Mucosa of stomach (tissue), 1 donor: ENCODE data around the gene QSOX1.

Source experiments
- H3K27me3 ChIP-seq: one replicate; pipeline ENCODE4 v1.7.0; 2013; ENCODE audit warnings: mild to moderate bottlenecking, low read length; ENCODE audit not compliant: control insufficient read depth, insufficient read depth
- H3K36me3 ChIP-seq: one replicate; pipeline ENCODE4 v1.7.0; 2013; ENCODE audit warnings: low read length; ENCODE audit not compliant: control insufficient read depth, insufficient read depth
- H3K4me1 ChIP-seq: one replicate; pipeline ENCODE4 v1.7.0; 2013; ENCODE audit warnings: mild to moderate bottlenecking, low read length; ENCODE audit not compliant: control insufficient read depth, insufficient read depth
- H3K4me3 ChIP-seq: one replicate; pipeline ENCODE4 v1.7.0; 2013; ENCODE audit warnings: low read length
- H3K9ac ChIP-seq: one replicate; pipeline ENCODE4 v1.7.0; 2013; ENCODE audit warnings: mild to moderate bottlenecking, low read length, moderate library complexity
- H3K9me3 ChIP-seq: one replicate; pipeline ENCODE4 v1.7.0; 2013; ENCODE audit warnings: mild to moderate bottlenecking, low read length, moderate library complexity; ENCODE audit not compliant: control insufficient read depth
- donor health status: Pancreatic carcinoma.

QSOX1 gene

DNA sequence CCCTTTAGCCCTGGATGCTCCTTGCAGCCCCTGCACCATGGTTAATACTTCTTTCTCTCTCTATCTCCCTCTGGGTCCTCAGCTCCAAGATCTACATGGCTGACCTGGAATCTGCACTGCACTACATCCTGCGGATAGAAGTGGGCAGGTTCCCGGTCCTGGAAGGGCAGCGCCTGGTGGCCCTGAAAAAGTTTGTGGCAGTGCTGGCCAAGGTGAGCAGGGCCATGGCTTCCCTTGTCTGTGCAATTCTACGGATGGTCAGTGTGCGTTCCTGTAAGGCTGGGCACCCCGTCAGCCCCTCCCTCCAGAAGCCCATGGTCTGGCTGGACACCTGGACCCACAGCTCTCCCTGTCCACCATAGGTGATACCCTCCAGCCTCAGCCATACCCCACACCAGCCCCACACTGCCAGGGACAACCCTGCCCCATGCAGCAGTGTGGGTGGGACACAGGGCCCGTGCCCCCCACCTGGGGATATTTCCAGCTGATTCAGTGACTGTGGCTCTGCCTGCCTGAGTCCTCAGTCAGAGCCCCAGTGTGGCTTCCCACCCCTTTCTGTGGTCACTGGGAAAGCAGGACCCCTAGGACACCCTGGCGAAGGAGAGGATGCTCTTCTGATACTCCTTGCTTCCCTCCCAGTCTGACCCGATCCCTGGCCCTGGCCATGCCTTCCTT, 31.4 kb downstream of the QSOX1 start:
- Histone ChIP-seq H3K4me3 (no peak overlapping the region), H3K27me3 (no peaks in the 10 kb centered on the region), H3K36me3 (peaks cover 29% of the 10 kb centered on the region), H3K4me1 (no peaks in the 10 kb centered on the region), H3K9me3 (no peaks in the 10 kb centered on the region), H3K9ac (no peak overlapping the region)

GRCh38 chr1:180186831-180187230, 32.2 kb downstream of the QSOX1 start:
- H3K36me3 ChIP-seq = peaks cover 29% of the 10 kb centered on the region
- H3K4me3 ChIP-seq = no peak overlapping the region
- no peaks in the 10 kb centered on the region for H3K27me3 ChIP-seq
- H3K9me3 ChIP-seq = no peaks in the 10 kb centered on the region
- H3K4me1 ChIP-seq = peaks cover 2% of the 10 kb centered on the region
- H3K9ac ChIP-seq = no peak overlapping the region

DNA sequence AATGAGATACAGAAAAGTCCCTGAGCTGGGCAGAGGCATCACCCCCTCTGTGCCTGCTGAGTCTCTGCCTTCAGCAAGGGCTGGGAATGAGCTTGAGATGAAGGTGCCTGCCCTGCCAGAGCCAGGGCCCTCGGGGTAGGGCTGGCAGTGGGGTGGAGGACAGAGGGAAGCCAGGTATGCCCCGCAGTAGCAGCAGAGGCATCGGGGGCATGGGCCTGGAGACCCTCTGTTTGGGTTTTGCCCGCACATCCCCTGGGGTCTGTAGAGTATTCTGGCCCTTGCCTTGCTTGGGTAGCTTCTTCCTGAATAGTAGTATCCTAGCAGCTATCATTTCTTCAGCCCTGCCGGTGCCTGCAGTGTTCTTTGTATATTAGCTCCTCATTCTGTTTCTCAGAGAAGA, 33.0 kb downstream of the QSOX1 start:
- H3K27me3 ChIP-seq = no peaks in the 10 kb centered on the region
- H3K36me3 ChIP-seq = peaks cover 32% of the 10 kb centered on the region

DNA sequence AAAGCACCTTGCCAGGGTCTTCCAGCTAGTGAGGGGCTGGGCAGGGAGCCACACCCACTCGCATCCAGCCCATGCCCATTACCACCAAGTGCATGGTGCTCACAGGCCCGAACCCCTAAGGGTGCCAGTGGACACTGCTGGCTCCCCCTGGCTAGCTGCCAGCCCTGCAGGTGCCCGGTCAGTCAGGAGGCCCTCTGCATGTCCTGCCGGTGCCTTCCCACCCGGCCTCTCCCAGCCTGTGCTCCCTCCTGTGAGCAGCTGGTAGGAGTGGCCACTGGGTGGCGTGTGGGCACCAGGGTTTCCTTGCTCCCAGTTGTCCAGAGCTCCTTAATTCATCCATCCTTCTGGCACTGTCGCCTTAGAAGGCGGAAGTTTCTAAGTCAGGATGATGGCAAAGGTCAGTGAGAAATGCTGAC, 33.4 kb downstream of the QSOX1 start:
- Histone ChIP-seq H3K4me3 (no peak overlapping the region), H3K9ac (no peak overlapping the region), H3K27me3 (no peaks in the 10 kb centered on the region), H3K4me1 (peaks cover 15% of the 10 kb centered on the region), H3K9me3 (no peaks in the 10 kb centered on the region), H3K36me3 (peaks cover 36% of the 10 kb centered on the region)

More for the DNA sequence above, 33.0 kb downstream of the QSOX1 start:
- H3K9ac ChIP-seq = no peak overlapping the region
- no peaks in the 10 kb centered on the region for H3K9me3 ChIP-seq
- H3K4me3 ChIP-seq = no peak overlapping the region
- H3K4me1 ChIP-seq = peaks cover 10% of the 10 kb centered on the region

DNA sequence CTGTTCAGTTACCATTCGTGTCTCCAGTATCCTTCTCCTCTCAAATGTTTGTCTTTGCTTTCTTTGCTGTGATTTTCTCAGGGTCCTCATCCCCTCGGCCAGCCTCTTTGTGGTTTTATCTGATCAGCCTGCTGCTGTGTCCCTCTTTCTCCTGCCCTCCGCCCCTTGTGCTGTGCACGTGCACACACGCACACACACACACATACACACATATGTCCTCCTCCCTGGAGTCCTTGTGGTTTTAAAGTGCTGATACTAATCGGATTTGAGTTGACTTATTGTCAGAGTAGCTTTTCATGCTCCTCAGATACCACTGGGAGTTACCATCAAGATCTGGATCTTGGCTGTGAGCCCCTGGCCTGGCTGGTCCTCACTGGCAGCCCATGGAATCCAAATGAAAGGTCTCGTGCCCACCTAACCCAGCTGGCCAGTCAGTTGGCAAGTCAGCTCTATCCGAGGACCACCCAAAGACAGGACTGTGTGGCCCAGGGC, 34.1 kb downstream of the QSOX1 start:
- Histone ChIP-seq H3K9ac (no peak overlapping the region), H3K27me3 (no peaks in the 10 kb centered on the region), H3K4me3 (no peak overlapping the region), H3K36me3 (peaks cover 33% of the 10 kb centered on the region), H3K4me1 (peaks cover 21% of the 10 kb centered on the region), H3K9me3 (no peaks in the 10 kb centered on the region)

DNA sequence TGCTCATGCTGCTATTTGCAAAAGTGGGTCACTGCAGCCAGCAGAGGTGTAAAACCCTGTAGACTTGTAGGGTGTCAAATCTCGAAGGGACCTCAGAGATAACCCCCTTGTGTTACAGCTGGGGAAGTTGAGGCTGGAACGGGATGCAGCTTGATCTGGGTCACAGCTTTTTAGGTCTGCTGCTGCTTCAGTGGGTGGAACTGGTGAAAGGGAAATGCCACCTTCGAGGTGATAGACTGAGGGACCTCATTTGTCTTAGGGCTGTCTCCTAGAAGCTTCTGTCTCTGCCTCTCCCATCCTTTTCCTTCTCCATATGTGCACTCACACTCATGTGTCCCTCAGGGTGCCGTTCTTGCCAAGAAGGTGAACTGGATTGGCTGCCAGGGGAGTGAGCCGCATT, 35.4 kb downstream of the QSOX1 start:
- Histone ChIP-seq H3K9me3 (no peaks in the 10 kb centered on the region), H3K4me3 (no peak overlapping the region), H3K27me3 (no peaks in the 10 kb centered on the region), H3K9ac (no peak overlapping the region), H3K36me3 (peaks cover 26% of the 10 kb centered on the region), H3K4me1 (peaks cover 25% of the 10 kb centered on the region)

DNA sequence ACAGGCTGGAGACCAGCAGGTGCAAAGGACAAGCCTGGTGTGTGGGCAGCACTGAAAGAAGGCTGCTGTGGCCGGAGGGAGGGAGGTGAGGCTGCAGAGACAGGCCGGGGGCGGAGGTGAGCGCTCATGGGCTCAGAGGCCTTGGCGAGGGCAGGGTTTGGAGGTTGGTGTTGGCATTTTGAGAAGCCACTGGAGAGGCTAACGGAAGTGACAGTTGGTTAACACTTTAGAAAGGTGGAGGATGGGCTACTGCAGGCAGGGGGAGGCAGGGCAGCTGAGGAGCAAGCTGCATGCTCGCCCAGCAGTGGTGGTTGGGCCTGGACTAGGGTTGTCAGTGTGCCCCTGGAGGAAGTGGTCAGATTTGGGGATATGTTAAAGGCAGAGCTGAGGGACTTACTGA, 37.5 kb downstream of the QSOX1 start:
- Histone ChIP-seq H3K4me3 (no peak overlapping the region), H3K9ac (no peak overlapping the region), H3K27me3 (no peaks in the 10 kb centered on the region), H3K36me3 (peaks cover 36% of the 10 kb centered on the region), H3K4me1 (peaks cover 25% of the 10 kb centered on the region), H3K9me3 (no peaks in the 10 kb centered on the region)

DNA sequence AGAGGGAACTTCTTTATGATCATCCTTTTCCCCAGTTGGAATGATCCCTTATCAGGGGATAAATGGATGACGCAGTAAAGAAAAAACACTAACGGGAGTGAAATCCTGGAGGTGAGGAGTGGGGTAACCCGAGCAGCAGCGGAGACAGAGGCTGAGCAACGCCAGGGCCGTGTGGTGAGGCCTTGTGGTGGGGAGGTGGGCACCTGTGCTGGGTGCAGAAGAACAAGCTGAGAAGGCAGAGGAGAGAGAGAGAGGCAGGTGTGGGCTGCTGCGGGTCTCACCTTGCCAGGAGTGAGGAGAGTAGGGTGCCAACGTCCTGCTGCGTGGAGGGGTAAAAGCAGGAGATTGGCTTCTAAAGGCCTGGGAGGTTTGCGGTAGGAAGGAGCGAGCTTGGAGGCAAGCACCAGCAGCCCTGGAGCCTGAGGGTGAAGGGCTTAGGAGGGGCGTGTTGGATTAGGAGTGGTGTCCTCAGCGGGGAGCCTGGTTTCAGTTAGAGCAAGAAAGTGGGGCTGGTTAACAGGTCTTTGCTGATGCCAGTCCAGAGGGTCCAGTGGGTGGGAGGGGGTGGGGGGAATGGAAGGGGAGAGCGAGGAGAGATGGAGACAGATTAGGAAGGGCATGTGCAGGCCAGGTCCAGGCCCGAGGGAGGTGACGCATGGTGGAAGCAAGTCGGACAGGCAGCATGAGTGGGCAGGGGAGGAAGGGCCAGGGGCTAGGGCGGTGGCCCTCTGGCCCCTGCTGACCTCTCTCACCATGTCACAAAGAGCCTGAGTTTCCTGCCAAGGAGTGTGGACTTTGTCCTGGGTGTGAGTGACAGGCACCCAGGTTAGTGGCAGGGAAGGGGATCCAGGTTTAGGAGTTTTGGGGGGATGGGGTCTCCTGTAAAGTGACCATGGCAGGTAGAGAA, 38.7 kb downstream of the QSOX1 start:
- no peaks in the 10 kb centered on the region for H3K9me3 ChIP-seq
- peaks cover 35% of the 10 kb centered on the region for H3K36me3 ChIP-seq
- no peak overlapping the region for H3K9ac ChIP-seq
- H3K27me3 ChIP-seq = no peaks in the 10 kb centered on the region
- H3K4me3 ChIP-seq = no peak overlapping the region
- peaks cover 28% of the 10 kb centered on the region for H3K4me1 ChIP-seq

DNA sequence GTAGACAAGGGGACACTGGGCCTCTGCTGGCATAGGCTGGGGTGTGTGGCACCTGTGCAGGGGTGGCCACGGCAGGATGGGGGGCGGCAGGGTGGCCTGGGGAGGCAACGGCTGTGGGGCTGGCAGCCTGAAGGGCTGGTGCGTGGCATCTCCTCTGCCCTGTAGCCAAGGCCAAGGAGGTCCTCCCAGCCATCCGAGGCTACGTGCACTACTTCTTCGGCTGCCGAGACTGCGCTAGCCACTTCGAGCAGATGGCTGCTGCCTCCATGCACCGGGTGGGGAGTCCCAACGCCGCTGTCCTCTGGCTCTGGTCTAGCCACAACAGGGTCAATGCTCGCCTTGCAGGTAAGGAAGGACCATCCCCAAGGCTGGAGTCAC, 39.4 kb downstream of the QSOX1 start:
- no peaks in the 10 kb centered on the region for H3K9me3 ChIP-seq
- peaks cover 35% of the 10 kb centered on the region for H3K36me3 ChIP-seq
- H3K4me1 ChIP-seq = peaks cover 34% of the 10 kb centered on the region
- no peaks in the 10 kb centered on the region for H3K27me3 ChIP-seq
- H3K4me3 ChIP-seq = no peak overlapping the region
- H3K9ac ChIP-seq = no peak overlapping the region

DNA sequence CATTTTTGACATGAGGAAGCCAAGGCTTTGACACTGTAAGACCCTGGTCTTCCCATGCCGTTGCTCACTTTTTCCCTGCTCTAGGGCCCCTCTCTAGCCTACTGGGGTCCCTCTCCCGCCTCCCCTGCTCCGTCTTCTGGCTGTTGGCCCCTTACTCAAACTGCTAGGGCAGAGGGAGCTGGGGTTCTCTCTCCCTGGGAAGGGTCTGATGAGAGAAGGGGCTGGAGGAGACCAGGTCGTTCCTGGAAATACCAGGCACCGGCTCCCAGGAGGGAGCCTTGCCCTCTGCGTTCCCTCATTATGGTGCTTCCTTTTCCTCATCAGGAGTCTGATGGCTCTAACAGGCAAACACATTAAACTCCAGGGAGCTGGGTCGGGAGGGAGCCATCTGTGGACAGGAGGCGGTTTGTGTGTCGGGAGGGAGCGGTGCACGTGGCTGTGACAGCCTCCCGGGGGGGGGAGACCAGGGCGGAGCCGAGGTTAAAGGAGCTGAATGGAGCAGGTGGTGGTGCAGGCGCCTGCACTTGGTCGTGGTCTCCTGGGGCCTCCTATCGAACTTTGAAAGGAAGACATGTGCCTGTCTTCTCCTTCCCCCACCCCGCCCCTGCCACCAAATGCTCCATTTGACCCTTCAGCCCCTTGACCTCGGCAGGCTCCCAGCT, 40.0 kb downstream of the QSOX1 start:
- H3K27me3 ChIP-seq = no peaks in the 10 kb centered on the region
- peaks cover 33% of the 10 kb centered on the region for H3K36me3 ChIP-seq
- H3K9me3 ChIP-seq = no peaks in the 10 kb centered on the region
- H3K9ac ChIP-seq = no peak overlapping the region
- H3K4me3 ChIP-seq = no peak overlapping the region
- peaks cover 36% of the 10 kb centered on the region for H3K4me1 ChIP-seq

GRCh38 chr1:180195401-180195800, 40.7 kb downstream of the QSOX1 start:
- Histone ChIP-seq H3K4me1 (peaks cover 36% of the 10 kb centered on the region), H3K27me3 (no peaks in the 10 kb centered on the region), H3K9me3 (no peaks in the 10 kb centered on the region), H3K36me3 (peaks cover 27% of the 10 kb centered on the region), H3K4me3 (no peak overlapping the region), H3K9ac (no peak overlapping the region)

GRCh38 chr1:180195916-180196315, 41.2 kb downstream of the QSOX1 start:
- H3K36me3 ChIP-seq = peaks cover 27% of the 10 kb centered on the region
- no peaks in the 10 kb centered on the region for H3K27me3 ChIP-seq
- no peak overlapping the region for H3K9ac ChIP-seq
- H3K4me1 ChIP-seq = peaks cover 36% of the 10 kb centered on the region
- no peaks in the 10 kb centered on the region for H3K9me3 ChIP-seq
- H3K4me3 ChIP-seq = no peak overlapping the region
